ENCODE measurements around the gene PTPRZ1. TPM values are rescaled to one million over a fixed set of nuclear protein-coding genes. Genes with fewer than 3 reads are reported as not detected.

The PTPRZ1 gene
- polyA plus RNA-seq, 2 of the 4 experiments (the other 2 are of a cell fraction) = not detected

DNA sequence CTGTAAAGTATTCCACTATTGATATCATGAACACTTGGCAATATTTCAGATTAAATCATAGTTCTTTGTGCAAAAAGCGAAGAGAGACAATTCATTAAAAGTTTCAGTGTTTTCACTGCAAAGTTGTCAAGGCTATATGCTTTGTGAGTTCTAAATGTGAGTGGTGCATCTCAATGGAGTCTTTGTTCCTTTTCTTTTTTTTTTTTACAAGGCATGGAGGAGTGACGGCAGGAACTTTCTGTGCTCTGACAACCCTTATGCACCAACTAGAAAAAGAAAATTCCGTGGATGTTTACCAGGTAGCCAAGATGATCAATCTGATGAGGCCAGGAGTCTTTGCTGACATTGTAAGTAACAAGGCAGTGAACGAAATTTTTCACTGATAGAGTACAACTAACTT is 186.6 kb downstream of the PTPRZ1 start:
- Histone ChIP-seq H3K4me2 (no peak overlapping the region), H3K4me1 (no peaks in the 10 kb centered on the region), H3K27ac (no peak overlapping the region), H3K9me3 (no peaks in the 10 kb centered on the region), H3K4me3 (no peak overlapping the region)
- ChIA-PET CTCF (no interaction called here), POLR2A (no interaction called here)
- FAIRE-seq (no peak), ATAC-seq (no peak), DNase-seq (ENCODE audit: low read depth in 1 of 2, low spot score in 1 of 2) (no peak)
- TF ChIP-seq ZSCAN20 (CRISPR knock-in tag; IDR thresholded peaks at IDR 0.05) (no peak), EP300 (IDR thresholded peaks at IDR 0.05) (no peak), MAFK (IDR thresholded peaks at IDR 0.05; ENCODE audit: partially characterized antibody) (no peak), SREBF2 (IDR thresholded peaks at IDR 0.05) (no peak), BHLHE40 (IDR thresholded peaks at IDR 0.05; ENCODE audit: low read depth, low read length) (no peak), FOXS1 (CRISPR knock-in tag; IDR thresholded peaks at IDR 0.05) (no peak), EHMT2 (IDR thresholded peaks at IDR 0.05; ENCODE audit: low read depth) (no peak), RNF2 (IDR thresholded peaks at IDR 0.05; ENCODE audit: borderline replicate concordance, low read depth) (no peak), CEBPB (IDR thresholded peaks at IDR 0.05) (no peak), HOXB5 (CRISPR knock-in tag; IDR thresholded peaks at IDR 0.05) (no peak), JUN (IDR thresholded peaks at IDR 0.05) (no peak), POLR2AphosphoS2 (conservative IDR thresholded peaks at IDR 0.05; ENCODE audit: low read length) (no peak)
- TF ChIP-seq, protein P1, sequence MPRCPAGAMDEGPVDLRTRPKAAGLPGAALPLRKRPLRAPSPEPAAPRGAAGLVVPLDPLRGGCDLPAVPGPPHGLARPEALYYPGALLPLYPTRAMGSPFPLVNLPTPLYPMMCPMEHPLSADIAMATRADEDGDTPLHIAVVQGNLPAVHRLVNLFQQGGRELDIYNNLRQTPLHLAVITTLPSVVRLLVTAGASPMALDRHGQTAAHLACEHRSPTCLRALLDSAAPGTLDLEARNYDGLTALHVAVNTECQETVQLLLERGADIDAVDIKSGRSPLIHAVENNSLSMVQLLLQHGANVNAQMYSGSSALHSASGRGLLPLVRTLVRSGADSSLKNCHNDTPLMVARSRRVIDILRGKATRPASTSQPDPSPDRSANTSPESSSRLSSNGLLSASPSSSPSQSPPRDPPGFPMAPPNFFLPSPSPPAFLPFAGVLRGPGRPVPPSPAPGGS (IDR thresholded peaks at IDR 0.05) = no peak
- TF ChIP-seq, protein P2, sequence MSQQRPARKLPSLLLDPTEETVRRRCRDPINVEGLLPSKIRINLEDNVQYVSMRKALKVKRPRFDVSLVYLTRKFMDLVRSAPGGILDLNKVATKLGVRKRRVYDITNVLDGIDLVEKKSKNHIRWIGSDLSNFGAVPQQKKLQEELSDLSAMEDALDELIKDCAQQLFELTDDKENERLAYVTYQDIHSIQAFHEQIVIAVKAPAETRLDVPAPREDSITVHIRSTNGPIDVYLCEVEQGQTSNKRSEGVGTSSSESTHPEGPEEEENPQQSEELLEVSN (IDR thresholded peaks at IDR 0.05; ENCODE audit: borderline replicate concordance, low read depth) = no peak
- TF ChIP-seq, protein P3, sequence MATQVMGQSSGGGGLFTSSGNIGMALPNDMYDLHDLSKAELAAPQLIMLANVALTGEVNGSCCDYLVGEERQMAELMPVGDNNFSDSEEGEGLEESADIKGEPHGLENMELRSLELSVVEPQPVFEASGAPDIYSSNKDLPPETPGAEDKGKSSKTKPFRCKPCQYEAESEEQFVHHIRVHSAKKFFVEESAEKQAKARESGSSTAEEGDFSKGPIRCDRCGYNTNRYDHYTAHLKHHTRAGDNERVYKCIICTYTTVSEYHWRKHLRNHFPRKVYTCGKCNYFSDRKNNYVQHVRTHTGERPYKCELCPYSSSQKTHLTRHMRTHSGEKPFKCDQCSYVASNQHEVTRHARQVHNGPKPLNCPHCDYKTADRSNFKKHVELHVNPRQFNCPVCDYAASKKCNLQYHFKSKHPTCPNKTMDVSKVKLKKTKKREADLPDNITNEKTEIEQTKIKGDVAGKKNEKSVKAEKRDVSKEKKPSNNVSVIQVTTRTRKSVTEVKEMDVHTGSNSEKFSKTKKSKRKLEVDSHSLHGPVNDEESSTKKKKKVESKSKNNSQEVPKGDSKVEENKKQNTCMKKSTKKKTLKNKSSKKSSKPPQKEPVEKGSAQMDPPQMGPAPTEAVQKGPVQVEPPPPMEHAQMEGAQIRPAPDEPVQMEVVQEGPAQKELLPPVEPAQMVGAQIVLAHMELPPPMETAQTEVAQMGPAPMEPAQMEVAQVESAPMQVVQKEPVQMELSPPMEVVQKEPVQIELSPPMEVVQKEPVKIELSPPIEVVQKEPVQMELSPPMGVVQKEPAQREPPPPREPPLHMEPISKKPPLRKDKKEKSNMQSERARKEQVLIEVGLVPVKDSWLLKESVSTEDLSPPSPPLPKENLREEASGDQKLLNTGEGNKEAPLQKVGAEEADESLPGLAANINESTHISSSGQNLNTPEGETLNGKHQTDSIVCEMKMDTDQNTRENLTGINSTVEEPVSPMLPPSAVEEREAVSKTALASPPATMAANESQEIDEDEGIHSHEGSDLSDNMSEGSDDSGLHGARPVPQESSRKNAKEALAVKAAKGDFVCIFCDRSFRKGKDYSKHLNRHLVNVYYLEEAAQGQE (IDR thresholded peaks at IDR 0.05) = no peak
- TF ChIP-seq, protein P4, sequence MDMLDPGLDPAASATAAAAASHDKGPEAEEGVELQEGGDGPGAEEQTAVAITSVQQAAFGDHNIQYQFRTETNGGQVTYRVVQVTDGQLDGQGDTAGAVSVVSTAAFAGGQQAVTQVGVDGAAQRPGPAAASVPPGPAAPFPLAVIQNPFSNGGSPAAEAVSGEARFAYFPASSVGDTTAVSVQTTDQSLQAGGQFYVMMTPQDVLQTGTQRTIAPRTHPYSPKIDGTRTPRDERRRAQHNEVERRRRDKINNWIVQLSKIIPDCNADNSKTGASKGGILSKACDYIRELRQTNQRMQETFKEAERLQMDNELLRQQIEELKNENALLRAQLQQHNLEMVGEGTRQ (IDR thresholded peaks at IDR 0.05) = no peak
- TF ChIP-seq, protein P5, sequence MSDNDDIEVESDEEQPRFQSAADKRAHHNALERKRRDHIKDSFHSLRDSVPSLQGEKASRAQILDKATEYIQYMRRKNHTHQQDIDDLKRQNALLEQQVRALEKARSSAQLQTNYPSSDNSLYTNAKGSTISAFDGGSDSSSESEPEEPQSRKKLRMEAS (IDR thresholded peaks at IDR 0.05) = no peak
- 27% methylated on average over 4 of the region's 4 CpGs for WGBS (ENCODE audit: missing lambda C conversion rate)

DNA sequence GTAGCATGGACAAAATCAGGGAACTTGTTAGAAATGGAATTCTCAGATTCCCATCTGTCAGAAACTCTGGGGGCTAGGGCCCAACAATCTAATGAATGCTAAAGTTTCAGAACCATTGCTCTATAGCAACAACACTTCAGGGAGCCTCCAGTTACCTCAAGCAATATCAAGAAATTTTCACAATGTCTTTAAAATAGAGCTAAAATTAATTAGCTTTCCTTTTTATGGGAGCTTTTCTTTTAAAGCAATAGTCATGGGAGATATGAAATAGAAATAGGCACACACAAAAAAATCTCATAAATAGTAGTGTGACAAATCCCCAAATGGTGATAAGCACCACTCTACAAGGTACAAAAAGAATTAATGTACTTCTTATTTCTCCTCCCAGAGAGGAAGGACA is 190.2 kb downstream of the PTPRZ1 start:
- DNase-seq (ENCODE audit: low read depth in 1 of 2, low spot score in 1 of 2) (no peak), FAIRE-seq (no peak), ATAC-seq (no peak)
- Histone ChIP-seq H3K4me2 (no peak overlapping the region), H3K27ac (no peak overlapping the region), H3K4me1 (no peaks in the 10 kb centered on the region), H3K4me3 (no peak overlapping the region), H3K9me3 (no peaks in the 10 kb centered on the region)
- ChIA-PET CTCF (no interaction called here), POLR2A (no interaction called here)
- TF ChIP-seq, protein P6, sequence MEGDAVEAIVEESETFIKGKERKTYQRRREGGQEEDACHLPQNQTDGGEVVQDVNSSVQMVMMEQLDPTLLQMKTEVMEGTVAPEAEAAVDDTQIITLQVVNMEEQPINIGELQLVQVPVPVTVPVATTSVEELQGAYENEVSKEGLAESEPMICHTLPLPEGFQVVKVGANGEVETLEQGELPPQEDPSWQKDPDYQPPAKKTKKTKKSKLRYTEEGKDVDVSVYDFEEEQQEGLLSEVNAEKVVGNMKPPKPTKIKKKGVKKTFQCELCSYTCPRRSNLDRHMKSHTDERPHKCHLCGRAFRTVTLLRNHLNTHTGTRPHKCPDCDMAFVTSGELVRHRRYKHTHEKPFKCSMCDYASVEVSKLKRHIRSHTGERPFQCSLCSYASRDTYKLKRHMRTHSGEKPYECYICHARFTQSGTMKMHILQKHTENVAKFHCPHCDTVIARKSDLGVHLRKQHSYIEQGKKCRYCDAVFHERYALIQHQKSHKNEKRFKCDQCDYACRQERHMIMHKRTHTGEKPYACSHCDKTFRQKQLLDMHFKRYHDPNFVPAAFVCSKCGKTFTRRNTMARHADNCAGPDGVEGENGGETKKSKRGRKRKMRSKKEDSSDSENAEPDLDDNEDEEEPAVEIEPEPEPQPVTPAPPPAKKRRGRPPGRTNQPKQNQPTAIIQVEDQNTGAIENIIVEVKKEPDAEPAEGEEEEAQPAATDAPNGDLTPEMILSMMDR (IDR thresholded peaks at IDR 0.05) = no peak
- TF ChIP-seq CEBPB (IDR thresholded peaks at IDR 0.05) (no peak), TP53 (CRISPR knock-in tag; IDR thresholded peaks at IDR 0.05) (no peak), MAFK (IDR thresholded peaks at IDR 0.05; ENCODE audit: partially characterized antibody) (no peak), KDM1A (IDR thresholded peaks at IDR 0.05; ENCODE audit: low read depth) (no peak), CHD2 (IDR thresholded peaks at IDR 0.05; ENCODE audit: low read length, partially characterized antibody) (no peak), KDM5A (IDR thresholded peaks at IDR 0.05) (no peak), MYC (IDR thresholded peaks at IDR 0.05; ENCODE audit: borderline replicate concordance, low read length) (no peak), HOXB5 (CRISPR knock-in tag; IDR thresholded peaks at IDR 0.05) (no peak), ZFP36 (IDR thresholded peaks at IDR 0.05; ENCODE audit: borderline replicate concordance, partially characterized antibody) (no peak)
- TF ChIP-seq, protein P3 (IDR thresholded peaks at IDR 0.05) = no peak
- TF ChIP-seq, protein P1 (IDR thresholded peaks at IDR 0.05) = no peak
